RCC 7860 (cell line): Measurements from ENCODE around the gene CDK9.
A peak's percentile ranks its signal among the peaks of the same experiment; 100 is the strongest.

ENCODE experiments used
- DNase-seq: peaks from one replicate; pipeline ENCODE4 v3.0.0-alpha.2; 2015; ENCODE audit warnings: low spot score
- FAIRE-seq: peaks from 2 replicates; lab custom pipeline; 2012; peaks lifted over from hg19 to GRCh38; lab: Jason Lieb, UNC

CDK9 gene

DNA sequence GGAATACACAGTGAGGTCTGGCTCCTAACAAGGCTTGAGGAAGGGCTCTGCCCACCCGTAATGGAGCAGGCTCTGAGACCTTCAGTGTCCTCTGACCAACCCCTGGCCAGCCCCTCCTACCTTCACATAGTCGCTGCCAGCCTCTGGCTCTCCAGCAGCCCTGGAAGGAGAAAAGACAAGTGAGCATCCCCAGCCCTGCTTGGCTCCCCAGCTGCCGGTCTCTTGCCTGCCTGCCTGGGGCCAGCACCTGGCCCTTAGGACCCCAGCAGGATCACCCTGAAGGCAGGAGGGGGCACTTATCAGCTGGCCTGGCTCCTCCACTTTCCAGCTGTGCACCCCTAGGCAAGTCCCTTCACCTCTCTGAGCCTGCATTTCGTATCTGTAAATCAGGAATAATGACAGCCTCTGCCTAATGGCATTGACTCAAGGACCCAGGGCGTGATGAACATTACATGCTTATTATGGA, 24.3 kb upstream of the CDK9 start:
- DNase-seq, result no peak
- no peak for FAIRE-seq

GRCh38 chr9:127762111-127762676, 23.6 kb upstream of the CDK9 start:
- FAIRE-seq (no peak), DNase-seq (no peak)

DNA sequence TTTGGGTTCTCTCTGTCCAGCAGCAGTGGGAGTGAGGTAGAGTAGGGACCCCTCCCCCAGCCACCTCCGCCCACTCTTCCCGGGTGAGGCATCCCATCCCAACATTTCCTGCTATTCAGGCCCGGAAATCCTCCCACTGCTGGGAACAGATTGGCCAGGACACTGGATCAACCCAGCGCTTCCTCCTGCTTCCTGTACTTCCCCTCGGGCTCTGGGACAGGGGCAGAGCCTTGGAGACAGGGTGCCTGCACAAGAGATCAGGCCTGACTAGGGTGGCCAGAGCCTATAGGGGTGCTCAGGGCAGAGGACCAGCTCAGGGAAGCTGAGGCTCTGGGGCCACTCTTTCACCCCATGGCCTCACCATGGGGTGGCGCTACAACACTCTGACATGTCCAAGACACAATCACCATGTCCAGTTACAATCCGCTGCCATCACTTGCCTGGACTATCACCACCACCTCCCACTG, 21.9 kb upstream of the CDK9 start:
- DNase-seq, result no peak

GRCh38 chr9:127765418-127765817, 20.4 kb upstream of the CDK9 start:
- DNase-seq, result no peak
- no peak for FAIRE-seq

More for the DNA sequence above, 21.9 kb upstream of the CDK9 start:
- no peak for FAIRE-seq

DNA sequence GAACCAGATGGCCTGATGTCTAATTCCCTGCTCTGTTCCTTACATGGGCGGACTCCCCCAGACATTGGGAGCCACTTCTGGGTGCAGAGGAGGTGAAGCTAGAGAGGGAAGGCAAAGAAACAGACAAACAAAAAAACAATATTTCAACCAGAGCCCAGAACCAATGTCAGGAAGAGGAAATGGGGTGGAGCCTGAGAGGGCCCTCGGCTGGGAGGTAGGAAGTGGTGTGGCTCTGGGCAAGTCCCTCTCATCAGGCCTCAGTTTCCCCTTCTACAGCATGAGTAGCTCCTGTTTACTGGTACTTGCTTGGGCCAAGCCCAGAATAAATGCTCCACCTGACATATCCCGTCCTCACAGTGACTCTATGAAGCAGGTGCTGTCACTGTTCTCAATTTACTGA, 18.4 kb upstream of the CDK9 start:
- DNase-seq (no peak), FAIRE-seq (no peak)

DNA sequence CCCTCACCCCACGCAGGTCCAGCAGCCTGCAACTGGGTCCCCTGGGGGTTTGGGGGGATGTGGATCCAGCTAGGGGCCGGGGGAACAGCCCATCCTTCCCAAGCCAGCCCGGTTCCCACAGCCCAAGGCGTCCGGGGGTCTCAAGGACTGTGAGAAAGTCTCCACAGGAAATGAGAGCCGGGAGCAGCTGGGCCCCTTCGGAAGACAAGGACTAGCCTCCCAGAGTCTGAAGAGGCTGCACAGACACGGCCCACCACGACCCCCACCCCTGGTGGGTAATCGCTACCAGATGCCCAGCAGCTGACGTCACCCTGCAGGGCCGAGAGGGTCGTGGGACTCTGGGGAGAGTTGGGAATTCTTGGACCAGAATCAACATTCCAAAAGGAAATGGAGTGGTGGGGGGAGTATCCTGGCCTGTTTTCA, 17.9 kb upstream of the CDK9 start:
- FAIRE-seq, result no peak
- DNase-seq, result no peak

DNA sequence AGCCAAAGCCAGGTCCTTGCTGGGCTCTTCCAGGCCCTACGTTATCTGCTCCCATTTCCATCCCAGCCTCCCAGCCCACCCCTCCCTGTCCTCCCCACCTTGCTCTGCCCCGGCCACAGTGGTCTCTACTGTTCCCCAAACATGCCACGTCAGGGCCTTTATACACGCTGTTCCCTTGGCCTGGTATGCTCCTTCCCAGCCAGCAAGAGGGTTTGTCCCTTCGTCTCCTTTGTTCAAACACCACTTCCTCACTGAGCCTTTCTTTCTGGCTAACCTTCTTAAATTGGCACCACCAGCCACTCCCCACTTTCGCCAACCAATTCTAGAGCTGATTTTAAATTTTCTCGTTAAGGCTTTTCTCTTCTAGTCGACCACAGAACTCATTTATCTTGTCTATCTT, 17.1 kb upstream of the CDK9 start:
- DNase-seq (no peak), FAIRE-seq (no peak)

DNA sequence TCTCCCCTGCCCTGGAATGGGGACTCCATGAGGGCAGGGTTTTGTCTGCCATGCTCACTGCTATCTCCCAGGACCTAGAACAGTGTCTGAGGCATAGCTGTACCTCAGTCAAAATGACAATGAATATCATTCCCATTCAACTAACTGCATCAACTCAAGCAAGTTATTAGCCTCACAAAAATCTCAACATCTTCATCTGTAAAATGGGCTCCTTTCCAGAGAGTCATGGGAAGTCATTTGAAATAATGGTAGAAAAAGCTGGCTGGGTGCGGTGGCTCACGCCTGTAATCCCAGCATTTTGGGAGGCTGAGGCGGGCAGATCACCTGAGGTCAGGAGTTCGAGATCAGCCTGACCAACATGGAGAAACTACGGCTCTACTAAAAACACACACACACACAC, 16.7 kb upstream of the CDK9 start:
- DNase-seq (no peak), FAIRE-seq (no peak)

DNA sequence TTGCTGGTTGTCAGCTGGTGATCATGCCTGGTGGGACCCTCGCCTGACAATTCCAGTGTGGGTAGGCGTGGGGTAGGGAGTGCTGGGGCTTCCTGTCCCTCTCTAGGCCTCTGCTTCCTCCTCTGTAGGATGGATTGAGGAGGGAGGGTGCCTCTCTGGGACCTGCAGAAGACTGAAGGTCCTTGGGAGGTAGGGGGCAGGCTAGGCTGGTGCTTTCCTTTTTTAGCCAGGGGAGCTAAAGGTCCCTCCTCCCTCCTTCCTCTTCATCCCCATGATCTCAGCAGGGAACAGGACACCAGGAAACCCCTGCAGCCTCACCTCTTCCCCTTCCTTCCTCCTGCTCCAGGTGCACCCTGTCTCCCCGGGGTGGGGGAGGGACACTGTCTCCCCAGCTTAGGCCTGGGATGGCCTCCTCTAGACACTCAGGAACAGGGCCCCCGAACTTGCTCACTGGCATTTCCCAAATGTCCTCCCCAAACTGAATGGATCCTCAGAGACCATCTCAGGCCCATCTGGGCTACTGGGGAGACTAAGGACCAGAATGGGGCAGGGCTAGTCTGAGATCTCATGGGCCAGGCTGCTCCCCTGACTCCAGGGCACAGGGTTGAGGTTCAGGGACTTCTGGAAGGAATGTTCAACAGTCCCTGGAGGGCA, 15.8 kb upstream of the CDK9 start:
- FAIRE-seq (no peak), DNase-seq (no peak)

DNA sequence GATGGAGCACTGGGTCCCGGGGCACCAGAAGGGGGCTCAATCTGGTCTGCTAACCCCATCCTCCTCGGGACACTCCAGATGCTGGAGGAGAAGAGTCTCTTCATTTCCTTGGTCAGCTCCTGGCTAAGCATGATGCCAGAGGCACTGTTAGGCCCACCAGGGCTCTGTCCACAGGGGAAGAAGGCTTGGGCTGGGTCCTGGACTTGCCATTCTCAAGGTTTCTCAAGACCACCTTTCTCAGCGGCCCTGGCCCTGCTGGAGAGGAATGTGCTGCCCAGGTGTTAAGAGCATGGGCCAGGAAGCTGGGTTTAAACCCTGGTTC, 15.3 kb upstream of the CDK9 start:
- FAIRE-seq (no peak), DNase-seq (no peak)

GRCh38 chr9:127770905-127771569, 14.8 kb upstream of the CDK9 start:
- peak; percentile 94 for DNase-seq
- FAIRE-seq, result peak; percentile 75

GRCh38 chr9:127771570-127772189, 14.2 kb upstream of the CDK9 start:
- FAIRE-seq (no peak), DNase-seq (no peak)

DNA sequence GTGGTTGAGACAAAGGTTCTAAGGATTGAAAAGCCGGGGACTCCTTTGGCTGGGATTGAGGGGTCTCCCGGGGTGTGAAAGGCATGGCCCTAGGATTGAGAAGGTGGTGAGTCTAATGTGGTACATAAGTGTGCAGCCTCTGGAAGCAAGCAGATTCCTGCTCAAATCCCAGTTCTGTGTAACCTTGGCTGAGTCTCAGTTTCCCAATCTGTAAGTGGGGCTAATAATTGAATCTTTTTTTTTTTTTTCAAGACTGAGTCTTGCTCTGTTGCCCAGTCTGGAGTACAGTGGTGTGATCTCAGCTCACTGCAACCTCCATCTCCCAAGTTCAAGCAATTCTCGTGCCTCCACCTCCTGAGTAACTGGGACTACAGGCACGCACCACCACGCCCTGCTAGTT, 13.2 kb upstream of the CDK9 start:
- FAIRE-seq (no peak), DNase-seq (no peak)

DNA sequence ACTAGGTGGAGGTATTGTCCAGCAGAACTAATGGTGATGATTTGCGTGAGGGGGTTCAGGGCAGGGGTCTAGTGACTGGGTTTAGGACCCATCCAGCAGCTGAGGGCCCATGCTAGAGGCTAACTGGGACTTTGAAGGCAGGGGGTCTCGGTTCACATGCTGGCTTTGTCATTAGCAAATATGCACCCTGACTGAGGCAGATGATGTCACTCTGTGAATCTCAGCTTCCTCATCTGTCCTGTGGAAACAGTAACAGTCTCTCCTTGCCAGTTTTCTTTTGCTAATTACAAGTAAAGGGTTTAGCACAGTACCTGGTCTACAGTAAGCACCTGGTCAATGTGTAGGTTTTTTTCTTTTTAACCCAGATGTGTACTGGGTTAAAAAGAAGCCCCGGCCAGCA, 12.6 kb upstream of the CDK9 start:
- FAIRE-seq (no peak), DNase-seq (no peak)

GRCh38 chr9:127773981-127774380, 11.9 kb upstream of the CDK9 start:
- FAIRE-seq, result no peak
- DNase-seq, result no peak

DNA sequence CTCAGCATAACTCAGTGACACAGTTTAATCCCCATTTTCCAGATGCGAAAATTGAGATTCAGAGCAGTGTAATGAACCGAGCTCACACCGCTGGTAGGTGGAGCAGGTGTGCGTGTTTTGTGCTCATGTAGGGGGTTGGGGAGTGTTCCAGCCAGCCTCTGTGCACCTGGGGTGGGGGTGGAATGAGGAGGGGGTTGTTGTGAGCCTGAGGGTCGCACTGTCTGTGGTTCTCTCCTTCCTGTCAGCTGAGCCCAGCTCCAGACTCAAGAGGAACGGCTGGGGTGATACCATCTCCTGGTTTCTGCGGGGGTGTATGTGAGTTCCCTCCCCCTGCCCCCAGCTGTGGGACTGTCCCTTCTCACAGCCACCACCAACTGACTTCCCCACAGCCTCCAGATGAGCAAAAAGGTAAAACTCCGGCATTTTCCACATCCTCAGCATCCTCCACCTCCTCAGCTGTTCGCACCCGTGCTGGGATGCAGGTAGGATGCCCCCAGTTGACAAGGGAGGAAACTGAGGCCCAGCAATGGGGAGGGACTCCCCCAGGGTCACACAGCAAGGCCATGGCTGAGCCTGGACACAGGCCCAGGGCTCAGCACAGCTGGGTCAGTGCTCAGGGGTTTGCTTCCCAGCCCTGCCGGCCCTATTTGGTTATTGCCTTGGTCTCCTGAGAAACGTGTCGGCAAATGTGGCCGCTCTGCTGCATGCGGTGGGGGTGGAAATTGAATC, 9.5 kb upstream of the CDK9 start:
- DNase-seq (no peak), FAIRE-seq (no peak)

- DNase-seq, result no peak
- no peak for FAIRE-seq
Measured at GRCh38 chr9:127776924-127777289, 8.9 kb upstream of the CDK9 start.

GRCh38 chr9:127777368-127777980, 8.4 kb upstream of the CDK9 start:
- DNase-seq (no peak), FAIRE-seq (no peak)

GRCh38 chr9:127778280-127779135, 7.3 kb upstream of the CDK9 start, which contains the start of gene SH2D3C:
SH2D3C (minus strand) TSS chr9:127778666; CDS start chr9:127778627, 39 bp downstream.
- no peak for FAIRE-seq
- no peak for DNase-seq
